ENCODE results near the gene CHRNE.
"Not testable (repeated sequence)": the region's sequence is repeated elsewhere in the genome, so short reads cannot be mapped to it uniquely, and the experiment has no call there.

The CHRNE gene

GRCh38 chr17:4881761-4882555 lies 20.9 kb downstream of the CHRNE start:
- Histone ChIP-seq H3K4me1 (ENCODE audit: control insufficient read depth, insufficient read depth, low read length) (peaks cover 7% of the 10 kb centered on the region; the same call in 1 of the 2 replicates), H3K36me3 (ENCODE audit: control insufficient read depth, insufficient read depth, low read length) (peaks cover 40% of the 10 kb centered on the region), H3K4me3 (ENCODE audit: low read depth, low read length) (no peak overlapping the region), H3K9ac (ENCODE audit: low read length) (no peak overlapping the region), H3K27ac (ENCODE audit: low read depth, low read length) (no peak overlapping the region), H3K27me3 (ENCODE audit: control insufficient read depth, insufficient read depth, low read length) (no peaks in the 10 kb centered on the region), H3K9me3 (ENCODE audit: control insufficient read depth, insufficient read depth, low read depth, low read length) (no peaks in the 10 kb centered on the region)

- Histone ChIP-seq H3K27ac (ENCODE audit: low read depth, low read length) (no peak overlapping the region), H3K9ac (ENCODE audit: low read length) (no peak overlapping the region), H3K4me1 (ENCODE audit: control insufficient read depth, insufficient read depth, low read length) (peaks cover 7% of the 10 kb centered on the region; the same call in 1 of the 2 replicates)
These were observed 22.0 kb downstream of the CHRNE start for GRCh38 chr17:4880857-4881256.

GRCh38 chr17:4879601-4880000 lies 23.3 kb downstream of the CHRNE start:
- no peak overlapping the region for H3K4me3 ChIP-seq (ENCODE audit: low read depth, low read length)
- H3K9me3 ChIP-seq (ENCODE audit: control insufficient read depth, insufficient read depth, low read depth, low read length) = no peaks in the 10 kb centered on the region
- peaks cover 7% of the 10 kb centered on the region; the same call in 1 of the 2 replicates for H3K4me1 ChIP-seq (ENCODE audit: control insufficient read depth, insufficient read depth, low read length)
- H3K36me3 ChIP-seq (ENCODE audit: control insufficient read depth, insufficient read depth, low read length) = peaks cover 17% of the 10 kb centered on the region
- no peak overlapping the region for H3K9ac ChIP-seq (ENCODE audit: low read length)
- no peaks in the 10 kb centered on the region for H3K27me3 ChIP-seq (ENCODE audit: control insufficient read depth, insufficient read depth, low read length)
- no peak overlapping the region for H3K27ac ChIP-seq (ENCODE audit: low read depth, low read length)

More at GRCh38 chr17:4880857-4881256, 22.0 kb downstream of the CHRNE start:
- Histone ChIP-seq H3K4me3 (ENCODE audit: low read depth, low read length) (no peak overlapping the region), H3K36me3 (ENCODE audit: control insufficient read depth, insufficient read depth, low read length) (peaks cover 29% of the 10 kb centered on the region), H3K9me3 (ENCODE audit: control insufficient read depth, insufficient read depth, low read depth, low read length) (no peaks in the 10 kb centered on the region), H3K27me3 (ENCODE audit: control insufficient read depth, insufficient read depth, low read length) (no peaks in the 10 kb centered on the region)

- H3K27ac ChIP-seq (ENCODE audit: low read depth, low read length) = no peak overlapping the region
- H3K4me1 ChIP-seq (ENCODE audit: control insufficient read depth, insufficient read depth, low read length) = peaks cover 10% of the 10 kb centered on the region
- H3K27me3 ChIP-seq (ENCODE audit: control insufficient read depth, insufficient read depth, low read length) = no peaks in the 10 kb centered on the region
- H3K36me3 ChIP-seq (ENCODE audit: control insufficient read depth, insufficient read depth, low read length) = peaks cover 6% of the 10 kb centered on the region; the same call in 1 of the 2 replicates
- H3K4me3 ChIP-seq (ENCODE audit: low read depth, low read length) = no peak overlapping the region
- no peak overlapping the region for H3K9ac ChIP-seq (ENCODE audit: low read length)
- no peaks in the 10 kb centered on the region for H3K9me3 ChIP-seq (ENCODE audit: control insufficient read depth, insufficient read depth, low read depth, low read length)
These were observed 25.8 kb downstream of the CHRNE start for GRCh38 chr17:4877089-4877488.

- Histone ChIP-seq H3K9ac (ENCODE audit: low read length) (no peak overlapping the region), H3K27ac (ENCODE audit: low read depth, low read length) (no peak overlapping the region), H3K4me3 (ENCODE audit: low read depth, low read length) (no peak overlapping the region), H3K27me3 (ENCODE audit: control insufficient read depth, insufficient read depth, low read length) (no peaks in the 10 kb centered on the region), H3K9me3 (ENCODE audit: control insufficient read depth, insufficient read depth, low read depth, low read length) (no peaks in the 10 kb centered on the region), H3K4me1 (ENCODE audit: control insufficient read depth, insufficient read depth, low read length) (peaks cover 5% of the 10 kb centered on the region; the same call in 1 of the 2 replicates), H3K36me3 (ENCODE audit: control insufficient read depth, insufficient read depth, low read length) (no peaks in the 10 kb centered on the region)
These were observed 30.1 kb downstream of the CHRNE start for GRCh38 chr17:4872786-4873185.

GRCh38 chr17:4870855-4871254 lies 32.0 kb downstream of the CHRNE start:
- Histone ChIP-seq H3K27me3 (ENCODE audit: control insufficient read depth, insufficient read depth, low read length) (no peaks in the 10 kb centered on the region), H3K4me3 (ENCODE audit: low read depth, low read length) (no peak overlapping the region), H3K36me3 (ENCODE audit: control insufficient read depth, insufficient read depth, low read length) (no peaks in the 10 kb centered on the region), H3K9me3 (ENCODE audit: control insufficient read depth, insufficient read depth, low read depth, low read length) (no peaks in the 10 kb centered on the region), H3K9ac (ENCODE audit: low read length) (no peak overlapping the region), H3K4me1 (ENCODE audit: control insufficient read depth, insufficient read depth, low read length) (peaks cover 5% of the 10 kb centered on the region; the same call in 1 of the 2 replicates), H3K27ac (ENCODE audit: low read depth, low read length) (no peak overlapping the region)

- H3K4me1 ChIP-seq (ENCODE audit: control insufficient read depth, insufficient read depth, low read length); H3K9ac ChIP-seq (ENCODE audit: low read length); H3K27ac ChIP-seq (ENCODE audit: low read depth, low read length); H3K27me3 ChIP-seq (ENCODE audit: control insufficient read depth, insufficient read depth, low read length); H3K36me3 ChIP-seq (ENCODE audit: control insufficient read depth, insufficient read depth, low read length); H3K4me3 ChIP-seq (ENCODE audit: low read depth, low read length); H3K9me3 ChIP-seq (ENCODE audit: control insufficient read depth, insufficient read depth, low read depth, low read length): not testable (repeated sequence)
These were observed 33.6 kb downstream of the CHRNE start for GRCh38 chr17:4869058-4869998.

- not testable (repeated sequence) for H3K4me3 ChIP-seq (ENCODE audit: low read depth, low read length); H3K4me1 ChIP-seq (ENCODE audit: control insufficient read depth, insufficient read depth, low read length); H3K27me3 ChIP-seq (ENCODE audit: control insufficient read depth, insufficient read depth, low read length); H3K9ac ChIP-seq (ENCODE audit: low read length); H3K27ac ChIP-seq (ENCODE audit: low read depth, low read length); H3K36me3 ChIP-seq (ENCODE audit: control insufficient read depth, insufficient read depth, low read length); H3K9me3 ChIP-seq (ENCODE audit: control insufficient read depth, insufficient read depth, low read depth, low read length)
These were observed 35.4 kb downstream of the CHRNE start for GRCh38 chr17:4867535-4867934.

GRCh38 chr17:4863321-4863720 lies 39.6 kb downstream of the CHRNE start:
- Histone ChIP-seq H3K4me3 (ENCODE audit: low read depth, low read length) (no peak overlapping the region), H3K4me1 (ENCODE audit: control insufficient read depth, insufficient read depth, low read length) (peaks cover 26% of the 10 kb centered on the region), H3K9me3 (ENCODE audit: control insufficient read depth, insufficient read depth, low read depth, low read length) (no peaks in the 10 kb centered on the region), H3K27ac (ENCODE audit: low read depth, low read length) (no peak overlapping the region), H3K9ac (ENCODE audit: low read length) (no peak overlapping the region), H3K27me3 (ENCODE audit: control insufficient read depth, insufficient read depth, low read length) (no peaks in the 10 kb centered on the region), H3K36me3 (ENCODE audit: control insufficient read depth, insufficient read depth, low read length) (peaks cover 4% of the 10 kb centered on the region)

GRCh38 chr17:4862720-4863119 lies 40.2 kb downstream of the CHRNE start:
- H3K36me3 ChIP-seq (ENCODE audit: control insufficient read depth, insufficient read depth, low read length) = peaks cover 4% of the 10 kb centered on the region
- no peak overlapping the region for H3K4me3 ChIP-seq (ENCODE audit: low read depth, low read length)
- peaks cover 31% of the 10 kb centered on the region for H3K4me1 ChIP-seq (ENCODE audit: control insufficient read depth, insufficient read depth, low read length)
- no peaks in the 10 kb centered on the region for H3K9me3 ChIP-seq (ENCODE audit: control insufficient read depth, insufficient read depth, low read depth, low read length)
- H3K27me3 ChIP-seq (ENCODE audit: control insufficient read depth, insufficient read depth, low read length) = no peaks in the 10 kb centered on the region
- no peak overlapping the region for H3K27ac ChIP-seq (ENCODE audit: low read depth, low read length)
- no peak overlapping the region for H3K9ac ChIP-seq (ENCODE audit: low read length)

GRCh38 chr17:4861052-4861451 lies 41.8 kb downstream of the CHRNE start:
- H3K36me3 ChIP-seq (ENCODE audit: control insufficient read depth, insufficient read depth, low read length) = peaks cover 4% of the 10 kb centered on the region
- no peak overlapping the region for H3K9ac ChIP-seq (ENCODE audit: low read length)
- H3K4me1 ChIP-seq (ENCODE audit: control insufficient read depth, insufficient read depth, low read length) = peaks cover 39% of the 10 kb centered on the region
- no peaks in the 10 kb centered on the region for H3K27me3 ChIP-seq (ENCODE audit: control insufficient read depth, insufficient read depth, low read length)
- no peak overlapping the region for H3K27ac ChIP-seq (ENCODE audit: low read depth, low read length)
- no peak overlapping the region for H3K4me3 ChIP-seq (ENCODE audit: low read depth, low read length)
- H3K9me3 ChIP-seq (ENCODE audit: control insufficient read depth, insufficient read depth, low read depth, low read length) = no peaks in the 10 kb centered on the region
